Sigmoid colon (tissue), 7 donors: Measurements from ENCODE around the gene KLHL14. TPM values are rescaled to one million over a fixed set of nuclear protein-coding genes. Genes with fewer than 3 reads are reported as not detected.
A peak's percentile ranks its signal among the peaks of the same experiment; 100 is the strongest.

Source experiments
- DNase-seq: peaks from one replicate; pipeline ENCODE4 v3.0.0-alpha.2; 2019
- H3K27ac ChIP-seq, 4 donors: fragments of 200-600 bp; sonication (generic); one replicate each; pipeline ENCODE4 v1.5.1; 2016 to 2019; ENCODE audit warnings: mild to moderate bottlenecking in 1 of 4
- H3K27me3 ChIP-seq, 3 donors: fragments of 200-600 bp; sonication (generic); one replicate each; pipeline ENCODE4 v1.5.1; 2019; ENCODE audit warnings: mild to moderate bottlenecking in 1 of 3
- H3K36me3 ChIP-seq, 4 donors: fragments of 200-600 bp; sonication (generic); one replicate each; pipeline ENCODE4 v1.5.1; 2016 to 2019
- H3K4me1 ChIP-seq, 4 donors: fragments of 200-600 bp; sonication (generic); one replicate each; pipeline ENCODE4 v1.5.1; 2017 to 2019
- H3K4me3 ChIP-seq, 4 donors: fragments of 200-600 bp; sonication (generic); one replicate each; pipeline ENCODE4 v1.5.1; 2017 to 2019; ENCODE audit warnings: mild to moderate bottlenecking in 2 of 4, moderate library complexity in 1 of 4
- H3K9me3 ChIP-seq, 4 donors: fragments of 200-600 bp in 3 of 4; sonication (generic) in 3 of 4; one replicate each; pipeline versions ENCODE4 v1.5.1 to v1.6.1; 2013 to 2019
- EP300 ChIP-seq, 4 donors: sonication (generic); formaldehyde crosslinking; IDR thresholded peaks; one replicate each; pipeline ENCODE4 v1.6.1; 2017; ENCODE audit warnings: antibody characterized with exemption in 4 of 4
- POLR2A ChIP-seq, 2 donors: fragments of 450-650 bp; IDR thresholded peaks; one replicate each; pipeline ENCODE4 v1.6.1; 2016; ENCODE audit warnings: antibody characterized with exemption in 2 of 2, mild to moderate bottlenecking in 2 of 2, moderate library complexity in 2 of 2
- POLR2AphosphoS5 ChIP-seq, 4 donors: sonication (generic); formaldehyde crosslinking; IDR thresholded peaks; one replicate each; pipeline ENCODE4 v1.6.1; 2017; ENCODE audit warnings: antibody characterized with exemption in 4 of 4
- WGBS, 2 donors: extraction: QIAGEN DNeasy Blood & Tissue Kit; methylation state at CpG; one replicate each; pipeline ENCODE4 v1.1.7; 2013; 5-methylcytosine and 5-hydroxymethylcytosine counted together
- intact Hi-C: fragments of 100-400 bp; cut with DNase I; formaldehyde crosslinking; loops from one replicate; pipeline ENCODE4 v1.15.1; 2023
- polyA plus RNA-seq, 3 donors: library from polyadenylated mRNA; stranded (reverse); fragments of 200-250 nt; gene quantifications; one replicate each; pipeline ENCODE4 v1.2.3, GENCODE V29; 2013
- total RNA-seq, 4 donors: library from RNA; depleted of rRNA; stranded (reverse); fragments of >200 nt; gene quantifications; one replicate each; pipeline ENCODE4 v1.1.0, GENCODE V29; 2016
- TF ChIP-seq, protein P1 (sequence below), 4 experiments: fragments of 450-650 bp in 3 of 4; fragments of 200-600 bp in 1 of 4; IDR thresholded peaks; one replicate each; pipeline ENCODE4 v1.5.1; 2016 to 2019; ENCODE audit warnings: antibody characterized with exemption in 4 of 4, mild to moderate bottlenecking in 3 of 4, moderate library complexity in 2 of 4
- donor health status: healthy with polysubstance abuse.
- donor health status: Bipolar disorder and iron deficiency.
- donor health status: healthy.

KLHL14 gene
- total and polyA plus RNA-seq, 7 donors = under 0.01 to 2.9 (median 0.52) TPM; not detected in 1

DNA sequence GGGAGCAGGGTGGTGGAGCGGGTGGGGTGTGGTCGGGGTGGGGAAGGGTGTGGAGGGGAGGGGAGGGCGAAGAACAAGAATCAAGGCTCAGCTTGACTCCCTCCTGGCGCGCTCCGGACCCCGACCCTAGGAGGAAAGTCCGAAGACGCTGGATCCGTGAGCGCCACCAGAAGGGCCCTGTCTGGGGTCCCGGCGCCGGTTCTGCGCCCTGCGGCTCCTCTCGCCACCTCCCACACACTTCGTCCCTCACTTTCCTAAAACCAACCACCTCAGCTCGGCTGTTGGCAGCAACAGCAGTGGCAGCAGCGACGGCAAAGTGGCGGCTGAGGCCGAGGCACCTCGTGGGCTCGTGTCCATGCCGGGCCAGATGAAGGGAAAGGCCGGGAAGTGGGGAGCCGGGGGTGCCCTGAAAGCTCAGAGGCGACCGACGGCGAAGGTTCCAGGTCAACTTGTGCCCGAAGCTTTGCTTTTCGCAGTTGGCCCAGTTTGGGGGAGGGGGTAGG is 2.1 kb downstream of the KLHL14 start:
- no peak for DNase-seq
- TF ChIP-seq, protein P1, sequence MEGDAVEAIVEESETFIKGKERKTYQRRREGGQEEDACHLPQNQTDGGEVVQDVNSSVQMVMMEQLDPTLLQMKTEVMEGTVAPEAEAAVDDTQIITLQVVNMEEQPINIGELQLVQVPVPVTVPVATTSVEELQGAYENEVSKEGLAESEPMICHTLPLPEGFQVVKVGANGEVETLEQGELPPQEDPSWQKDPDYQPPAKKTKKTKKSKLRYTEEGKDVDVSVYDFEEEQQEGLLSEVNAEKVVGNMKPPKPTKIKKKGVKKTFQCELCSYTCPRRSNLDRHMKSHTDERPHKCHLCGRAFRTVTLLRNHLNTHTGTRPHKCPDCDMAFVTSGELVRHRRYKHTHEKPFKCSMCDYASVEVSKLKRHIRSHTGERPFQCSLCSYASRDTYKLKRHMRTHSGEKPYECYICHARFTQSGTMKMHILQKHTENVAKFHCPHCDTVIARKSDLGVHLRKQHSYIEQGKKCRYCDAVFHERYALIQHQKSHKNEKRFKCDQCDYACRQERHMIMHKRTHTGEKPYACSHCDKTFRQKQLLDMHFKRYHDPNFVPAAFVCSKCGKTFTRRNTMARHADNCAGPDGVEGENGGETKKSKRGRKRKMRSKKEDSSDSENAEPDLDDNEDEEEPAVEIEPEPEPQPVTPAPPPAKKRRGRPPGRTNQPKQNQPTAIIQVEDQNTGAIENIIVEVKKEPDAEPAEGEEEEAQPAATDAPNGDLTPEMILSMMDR (IDR thresholded peaks at IDR 0.05) = no peak
- TF ChIP-seq EP300 (IDR thresholded peaks at IDR 0.05) = no peak
- TF ChIP-seq POLR2AphosphoS5 (IDR thresholded peaks at IDR 0.05) = no peak
- no peak for TF ChIP-seq POLR2A (IDR thresholded peaks at IDR 0.05)
- intact Hi-C loops = no loop called here
- Histone ChIP-seq H3K27me3 (peaks cover 17 to 47% (median 27%) of the 10 kb centered on the region in 3 donors), H3K4me1 (peaks cover 0 to 27% (median 23%) of the 10 kb centered on the region in 4 donors), H3K36me3 (no peaks in the 10 kb centered on the region), H3K27ac (no peak overlapping the region), H3K9me3 (no peaks in the 10 kb centered on the region), H3K4me3 (peak overlapping the region; percentile 27 to 52 (median 40))
- 1 to 2% methylated on average over 34 of the region's 34 CpGs for WGBS, 2 donors

DNA sequence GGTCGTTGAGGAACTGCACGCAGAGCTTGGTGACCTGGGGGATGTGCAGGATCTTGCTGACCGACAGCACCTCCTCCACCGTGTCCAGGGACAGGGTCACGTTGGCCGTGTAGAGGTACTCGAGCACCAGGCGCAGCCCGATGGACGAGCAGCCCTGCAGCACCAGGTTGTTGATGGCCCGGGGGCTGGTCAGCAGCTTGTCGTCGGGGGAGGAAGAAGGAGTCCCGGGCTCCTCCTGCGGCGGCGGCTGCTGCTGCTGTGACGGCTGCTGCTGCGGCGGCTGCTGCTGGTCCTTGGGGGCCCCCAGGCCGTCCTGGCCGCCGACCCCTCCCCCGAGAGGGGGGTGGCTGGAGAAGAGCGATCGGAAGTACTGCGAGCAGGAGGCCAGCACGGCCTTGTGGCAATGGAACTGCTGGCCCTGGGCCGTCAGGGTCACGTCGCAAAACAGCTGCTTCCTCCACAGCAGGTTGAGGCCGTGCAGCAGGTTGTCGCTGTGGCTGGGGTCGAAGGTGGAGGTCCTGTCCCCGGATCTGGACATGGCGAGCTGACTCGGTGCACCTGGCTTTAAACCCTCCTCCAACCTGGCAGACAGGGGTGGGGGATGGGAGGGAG is 2.7 kb downstream of the KLHL14 start:
- 1% methylated on average over 37 of the region's 37 CpGs for WGBS, 2 donors
- intact Hi-C loops = no loop called here
- Histone ChIP-seq H3K36me3 (no peaks in the 10 kb centered on the region), H3K27me3 (peaks cover 17 to 47% (median 27%) of the 10 kb centered on the region in 3 donors), H3K27ac (no peak overlapping the region), H3K4me1 (peaks cover 0 to 27% (median 23%) of the 10 kb centered on the region in 4 donors), H3K4me3 (peak overlapping the region in 3 of 4 donors; percentile 32 to 52 (median 49)), H3K9me3 (no peaks in the 10 kb centered on the region)
- DNase-seq = peak; percentile 65
- no peak for TF ChIP-seq POLR2A (IDR thresholded peaks at IDR 0.05)
- no peak for TF ChIP-seq EP300 (IDR thresholded peaks at IDR 0.05)
- TF ChIP-seq, protein P1 (IDR thresholded peaks at IDR 0.05) = no peak
- TF ChIP-seq POLR2AphosphoS5 (IDR thresholded peaks at IDR 0.05) = no peak

DNA sequence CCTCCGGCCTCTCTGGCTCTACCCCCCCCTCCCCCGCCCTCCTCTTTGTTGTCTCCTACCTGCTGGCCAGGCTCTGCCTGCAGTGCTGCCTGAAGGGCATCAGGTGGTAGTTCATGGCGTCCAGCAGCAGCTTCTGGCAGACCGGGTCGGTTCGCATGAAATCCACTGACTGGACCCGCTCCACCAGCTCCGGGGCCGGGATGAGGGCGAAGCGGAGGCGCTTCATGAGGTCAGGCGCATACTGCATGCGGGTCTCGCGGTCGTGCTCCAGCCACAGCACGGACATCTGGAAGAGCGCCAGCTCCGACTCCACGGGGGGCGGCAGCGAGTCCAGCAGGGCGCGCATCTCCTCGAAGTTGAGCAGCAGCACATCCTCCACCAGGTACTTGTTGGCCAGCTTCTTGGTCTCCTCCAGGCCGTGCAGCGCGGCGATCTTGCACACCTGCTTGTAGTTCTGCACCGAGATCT is 3.2 kb downstream of the KLHL14 start:
- H3K4me1 ChIP-seq = peaks cover 0 to 27% (median 23%) of the 10 kb centered on the region in 4 donors
- H3K4me3 ChIP-seq = peak overlapping the region in 3 of 4 donors; percentile 32 to 52 (median 49)
- no peaks in the 10 kb centered on the region for H3K9me3 ChIP-seq
- no peak overlapping the region for H3K27ac ChIP-seq
- 5 to 7% methylated on average over 31 of the region's 31 CpGs for WGBS, 2 donors
- peaks cover 17 to 47% (median 27%) of the 10 kb centered on the region in 3 donors for H3K27me3 ChIP-seq
- DNase-seq = no peak
- no peaks in the 10 kb centered on the region for H3K36me3 ChIP-seq
- TF ChIP-seq, protein P1 (IDR thresholded peaks at IDR 0.05) = no peak
- TF ChIP-seq EP300 (IDR thresholded peaks at IDR 0.05) (no peak), POLR2A (IDR thresholded peaks at IDR 0.05) (no peak), POLR2AphosphoS5 (IDR thresholded peaks at IDR 0.05) (no peak)
- intact Hi-C loops = no loop called here

DNA sequence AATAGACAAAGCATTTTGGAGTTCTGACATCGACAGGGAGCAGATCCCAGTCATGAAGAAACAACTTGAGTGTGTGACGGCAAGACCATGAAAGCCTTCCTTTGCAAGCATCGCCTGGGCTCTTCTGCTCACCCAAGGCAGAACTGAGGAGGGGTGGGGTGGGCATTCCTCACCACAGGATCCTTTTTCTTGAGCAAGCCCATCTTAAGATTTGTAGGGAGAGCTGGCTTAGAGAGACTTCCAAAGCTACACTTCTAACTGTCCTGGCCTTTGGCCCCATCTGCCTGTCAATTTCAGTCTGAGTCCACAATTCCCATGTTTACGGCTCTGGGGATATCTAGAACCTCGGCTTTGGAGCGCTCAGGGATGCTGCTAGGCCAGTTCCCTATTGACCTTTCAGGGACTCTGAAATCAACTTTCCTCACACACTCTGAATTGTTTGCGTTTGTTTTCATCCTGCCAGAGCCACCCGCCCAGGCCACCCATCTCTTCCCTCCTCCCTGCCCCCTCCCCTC is 3.7 kb downstream of the KLHL14 start:
- H3K27me3 ChIP-seq = peaks cover 17 to 47% (median 27%) of the 10 kb centered on the region in 3 donors
- no peak for TF ChIP-seq POLR2A (IDR thresholded peaks at IDR 0.05)
- TF ChIP-seq EP300 (IDR thresholded peaks at IDR 0.05) = no peak
- TF ChIP-seq, protein P1 (IDR thresholded peaks at IDR 0.05) = no peak
- no peak for TF ChIP-seq POLR2AphosphoS5 (IDR thresholded peaks at IDR 0.05)

More for the DNA sequence above, 3.7 kb downstream of the KLHL14 start:
- intact Hi-C loops = no loop called here
- no peak overlapping the region for H3K27ac ChIP-seq
- no peak for DNase-seq
- H3K9me3 ChIP-seq = no peaks in the 10 kb centered on the region
- 38 to 40% methylated on average over 8 of the region's 8 CpGs for WGBS, 2 donors
- H3K4me1 ChIP-seq = peaks cover 0 to 27% (median 23%) of the 10 kb centered on the region in 4 donors
- no peak overlapping the region for H3K4me3 ChIP-seq
- H3K36me3 ChIP-seq = no peaks in the 10 kb centered on the region
